ENCODE results near the gene BNIP3. TPM values are rescaled to one million over a fixed set of nuclear protein-coding genes. Genes with fewer than 3 reads are reported as not detected.

The BNIP3 gene
- total RNA-seq, 1 donor from 2014 or later = 112 TPM

DNA sequence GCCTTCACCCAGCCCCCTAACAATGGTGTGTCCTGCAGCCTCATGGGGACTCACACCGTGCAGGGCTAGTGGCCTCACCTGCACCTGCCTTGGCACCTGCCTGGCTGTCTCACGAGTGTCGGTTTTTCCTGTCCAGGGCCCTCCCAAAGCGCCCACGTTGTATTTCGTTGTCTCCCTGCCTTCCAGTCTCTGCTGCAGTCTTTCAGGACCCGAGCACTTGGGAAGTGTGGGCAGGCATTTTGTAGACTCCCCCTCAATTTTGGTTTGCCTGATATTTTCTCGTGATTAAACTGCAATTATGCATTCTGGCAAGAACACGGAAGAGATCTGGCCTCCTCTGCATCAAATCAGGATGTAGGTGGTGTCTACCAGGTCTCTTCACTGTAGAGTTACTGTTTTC is 17.9 kb downstream of the BNIP3 start:
- no peak overlapping the region for H3K9ac ChIP-seq (ENCODE audit: low read length)
- Mint-ChIP-seq H3K36me3 (ENCODE audit: low read depth, unreplicated experiment) (peaks cover 6% of the 10 kb centered on the region), H3K27me3 (ENCODE audit: low read depth, unreplicated experiment) (no peaks in the 10 kb centered on the region), H3K4me1 (ENCODE audit: low read depth, unreplicated experiment) (peaks cover 2% of the 10 kb centered on the region), H3K27ac (ENCODE audit: unreplicated experiment) (no peak overlapping the region), H3K9me3 (ENCODE audit: unreplicated experiment) (no peaks in the 10 kb centered on the region), H3K4me3 (ENCODE audit: unreplicated experiment) (no peak overlapping the region)
- no peaks in the 10 kb centered on the region for H3K79me2 ChIP-seq (ENCODE audit: insufficient read depth, low read length)
- FAIRE-seq = no peak
- DNase-seq (ENCODE audit: low read depth) = no peak
- H3K36me3 ChIP-seq (ENCODE audit: insufficient read depth, low read length) = peaks cover 10% of the 10 kb centered on the region
- no peak overlapping the region for H3K4me3 ChIP-seq (ENCODE audit: insufficient read depth, low read depth, low read length)
- TF ChIP-seq EZH2 (IDR thresholded peaks at IDR 0.05; ENCODE audit: insufficient read depth, low read length) = no peak
- TF ChIP-seq, protein P1, sequence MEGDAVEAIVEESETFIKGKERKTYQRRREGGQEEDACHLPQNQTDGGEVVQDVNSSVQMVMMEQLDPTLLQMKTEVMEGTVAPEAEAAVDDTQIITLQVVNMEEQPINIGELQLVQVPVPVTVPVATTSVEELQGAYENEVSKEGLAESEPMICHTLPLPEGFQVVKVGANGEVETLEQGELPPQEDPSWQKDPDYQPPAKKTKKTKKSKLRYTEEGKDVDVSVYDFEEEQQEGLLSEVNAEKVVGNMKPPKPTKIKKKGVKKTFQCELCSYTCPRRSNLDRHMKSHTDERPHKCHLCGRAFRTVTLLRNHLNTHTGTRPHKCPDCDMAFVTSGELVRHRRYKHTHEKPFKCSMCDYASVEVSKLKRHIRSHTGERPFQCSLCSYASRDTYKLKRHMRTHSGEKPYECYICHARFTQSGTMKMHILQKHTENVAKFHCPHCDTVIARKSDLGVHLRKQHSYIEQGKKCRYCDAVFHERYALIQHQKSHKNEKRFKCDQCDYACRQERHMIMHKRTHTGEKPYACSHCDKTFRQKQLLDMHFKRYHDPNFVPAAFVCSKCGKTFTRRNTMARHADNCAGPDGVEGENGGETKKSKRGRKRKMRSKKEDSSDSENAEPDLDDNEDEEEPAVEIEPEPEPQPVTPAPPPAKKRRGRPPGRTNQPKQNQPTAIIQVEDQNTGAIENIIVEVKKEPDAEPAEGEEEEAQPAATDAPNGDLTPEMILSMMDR (IDR thresholded peaks at IDR 0.05; ENCODE audit: insufficient read depth, low read depth, low read length) = no peak
- H3K9me3 ChIP-seq (ENCODE audit: insufficient read depth, low read depth, low read length) = no peaks in the 10 kb centered on the region
- H4K20me1 ChIP-seq (ENCODE audit: insufficient read depth, low read length) = peaks cover 4% of the 10 kb centered on the region
- H3K4me1 ChIP-seq (ENCODE audit: insufficient read depth, low read length) = no peaks in the 10 kb centered on the region
- no peak overlapping the region for H2AFZ ChIP-seq (ENCODE audit: low read depth, low read length)
- H3K27me3 ChIP-seq (ENCODE audit: insufficient read depth, low read length) = no peaks in the 10 kb centered on the region
- no peak overlapping the region for H3K4me2 ChIP-seq (ENCODE audit: low read length)
- H3K27ac ChIP-seq (ENCODE audit: low read depth, low read length) = no peak overlapping the region

DNA sequence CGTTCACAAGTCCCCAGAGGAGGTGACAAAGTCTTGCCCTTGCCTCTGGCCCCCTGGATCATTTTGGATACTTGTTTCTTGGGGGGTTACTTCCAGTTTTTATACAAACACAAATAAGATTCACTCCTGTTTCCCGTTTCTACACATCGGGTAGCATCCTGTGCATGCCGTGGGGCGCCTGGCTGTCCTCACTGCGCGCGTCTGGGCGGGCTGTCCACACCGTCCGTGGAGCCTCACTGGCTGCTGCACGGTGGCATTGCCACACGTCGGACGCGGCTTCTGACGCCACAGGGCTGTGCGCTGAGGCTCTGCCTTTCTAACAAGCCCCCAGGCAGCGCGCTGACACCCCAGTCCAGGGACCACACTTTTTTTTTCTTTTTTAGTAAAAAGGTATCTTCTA is 18.4 kb downstream of the BNIP3 start:
- DNase-seq (ENCODE audit: low read depth) = no peak
- Mint-ChIP-seq H3K4me3 (ENCODE audit: unreplicated experiment) (no peak overlapping the region), H3K9me3 (ENCODE audit: unreplicated experiment) (no peaks in the 10 kb centered on the region), H3K27me3 (ENCODE audit: low read depth, unreplicated experiment) (no peaks in the 10 kb centered on the region), H3K27ac (ENCODE audit: unreplicated experiment) (no peak overlapping the region), H3K4me1 (ENCODE audit: low read depth, unreplicated experiment) (peaks cover 2% of the 10 kb centered on the region), H3K36me3 (ENCODE audit: low read depth, unreplicated experiment) (peaks cover 6% of the 10 kb centered on the region)
- Histone ChIP-seq H3K36me3 (ENCODE audit: insufficient read depth, low read length) (peaks cover 7% of the 10 kb centered on the region), H4K20me1 (ENCODE audit: insufficient read depth, low read length) (peaks cover 4% of the 10 kb centered on the region), H3K27ac (ENCODE audit: low read depth, low read length) (no peak overlapping the region), H3K4me3 (ENCODE audit: insufficient read depth, low read depth, low read length) (no peak overlapping the region), H2AFZ (ENCODE audit: low read depth, low read length) (no peak overlapping the region), H3K4me2 (ENCODE audit: low read length) (no peak overlapping the region), H3K79me2 (ENCODE audit: insufficient read depth, low read length) (no peaks in the 10 kb centered on the region), H3K4me1 (ENCODE audit: insufficient read depth, low read length) (no peaks in the 10 kb centered on the region), H3K9ac (ENCODE audit: low read length) (no peak overlapping the region), H3K27me3 (ENCODE audit: insufficient read depth, low read length) (no peaks in the 10 kb centered on the region), H3K9me3 (ENCODE audit: insufficient read depth, low read depth, low read length) (no peaks in the 10 kb centered on the region)
- no peak for FAIRE-seq
- TF ChIP-seq EZH2 (IDR thresholded peaks at IDR 0.05; ENCODE audit: insufficient read depth, low read length) = no peak
- TF ChIP-seq, protein P1 (IDR thresholded peaks at IDR 0.05; ENCODE audit: insufficient read depth, low read depth, low read length) = no peak

DNA sequence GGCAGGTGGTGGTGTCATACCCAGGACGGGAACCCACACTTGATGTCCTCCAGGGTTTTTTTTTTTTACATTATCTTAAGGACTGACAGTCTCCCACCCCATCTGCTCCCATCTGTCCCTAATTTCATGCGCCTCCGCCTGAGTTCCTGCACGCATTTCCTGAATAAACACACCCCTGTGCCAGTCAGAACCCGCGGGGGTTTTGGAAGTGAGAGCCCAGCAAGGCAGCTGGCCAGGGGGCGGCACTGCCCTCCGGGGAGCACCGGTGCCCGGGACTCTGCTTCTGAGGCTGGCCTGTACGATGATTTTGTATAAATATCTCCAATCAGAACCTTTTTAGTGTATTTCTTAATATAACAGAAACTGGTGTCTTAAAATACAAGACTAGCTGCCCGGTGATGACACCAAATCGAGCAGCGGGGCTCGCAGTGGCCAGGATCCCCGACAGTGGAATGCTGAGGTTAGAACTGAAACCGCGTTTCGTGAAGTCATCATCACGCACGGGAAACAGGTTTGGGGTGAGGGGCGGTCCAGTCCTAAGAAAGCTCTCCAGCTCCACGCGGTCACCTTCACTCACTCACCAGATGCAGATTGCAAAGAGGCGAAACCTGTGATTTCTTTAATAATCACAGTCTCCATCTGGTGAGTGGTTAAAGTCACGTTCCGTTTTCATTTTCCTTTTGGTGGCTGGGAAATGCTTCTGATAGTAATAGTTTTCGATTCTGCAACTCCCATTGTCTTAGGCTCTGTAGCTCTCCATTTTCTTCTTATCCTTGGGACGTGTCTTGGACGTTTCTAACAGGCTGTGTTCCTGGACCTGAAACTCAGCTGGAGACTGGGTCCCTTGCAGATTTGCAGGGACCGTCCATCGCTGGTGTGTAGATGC is 19.7 kb downstream of the BNIP3 start:
- Histone ChIP-seq H3K4me2 (ENCODE audit: low read length) (no peak overlapping the region), H3K4me1 (ENCODE audit: insufficient read depth, low read length) (no peaks in the 10 kb centered on the region), H3K9me3 (ENCODE audit: insufficient read depth, low read depth, low read length) (no peaks in the 10 kb centered on the region), H3K36me3 (ENCODE audit: insufficient read depth, low read length) (peaks cover 7% of the 10 kb centered on the region), H3K9ac (ENCODE audit: low read length) (no peak overlapping the region), H2AFZ (ENCODE audit: low read depth, low read length) (no peak overlapping the region), H3K27me3 (ENCODE audit: insufficient read depth, low read length) (no peaks in the 10 kb centered on the region), H3K79me2 (ENCODE audit: insufficient read depth, low read length) (no peaks in the 10 kb centered on the region), H3K27ac (ENCODE audit: low read depth, low read length) (no peak overlapping the region), H4K20me1 (ENCODE audit: insufficient read depth, low read length) (peaks cover 4% of the 10 kb centered on the region), H3K4me3 (ENCODE audit: insufficient read depth, low read depth, low read length) (no peak overlapping the region)
- DNase-seq (ENCODE audit: low read depth) (no peak), FAIRE-seq (no peak)
- Mint-ChIP-seq H3K4me1 (ENCODE audit: low read depth, unreplicated experiment) (peaks cover 2% of the 10 kb centered on the region), H3K27ac (ENCODE audit: unreplicated experiment) (no peak overlapping the region), H3K9me3 (ENCODE audit: unreplicated experiment) (no peaks in the 10 kb centered on the region), H3K36me3 (ENCODE audit: low read depth, unreplicated experiment) (peaks cover 4% of the 10 kb centered on the region), H3K4me3 (ENCODE audit: unreplicated experiment) (no peak overlapping the region), H3K27me3 (ENCODE audit: low read depth, unreplicated experiment) (no peaks in the 10 kb centered on the region)
- TF ChIP-seq, protein P1 (IDR thresholded peaks at IDR 0.05; ENCODE audit: insufficient read depth, low read depth, low read length) = no peak
- no peak for TF ChIP-seq EZH2 (IDR thresholded peaks at IDR 0.05; ENCODE audit: insufficient read depth, low read length)

Data from astrocyte (in vitro differentiated cells and primary cell).